HFF-Myc (cell line): ENCODE measurements around the gene SLC66A2.

Experiments used
- DNase-seq: peaks from one replicate; pipeline ENCODE4 v3.0.0-alpha.2; 2011; ENCODE audit warnings: low read depth; ENCODE audit errors: extremely low read depth
- H3K4me3 ChIP-seq: replicated peaks from 2 replicates; pipeline ENCODE4 v1.5.1; 2011; ENCODE audit warnings: low read depth, mild to moderate bottlenecking, control low read depth, low read length
- CTCF ChIP-seq: IDR thresholded peaks from 2 replicates; pipeline ENCODE4 v1.5.1; 2012; ENCODE audit warnings: mild to moderate bottlenecking, low read depth, low read length, control low read depth; ENCODE audit errors: missing control alignments

The SLC66A2 gene

DNA sequence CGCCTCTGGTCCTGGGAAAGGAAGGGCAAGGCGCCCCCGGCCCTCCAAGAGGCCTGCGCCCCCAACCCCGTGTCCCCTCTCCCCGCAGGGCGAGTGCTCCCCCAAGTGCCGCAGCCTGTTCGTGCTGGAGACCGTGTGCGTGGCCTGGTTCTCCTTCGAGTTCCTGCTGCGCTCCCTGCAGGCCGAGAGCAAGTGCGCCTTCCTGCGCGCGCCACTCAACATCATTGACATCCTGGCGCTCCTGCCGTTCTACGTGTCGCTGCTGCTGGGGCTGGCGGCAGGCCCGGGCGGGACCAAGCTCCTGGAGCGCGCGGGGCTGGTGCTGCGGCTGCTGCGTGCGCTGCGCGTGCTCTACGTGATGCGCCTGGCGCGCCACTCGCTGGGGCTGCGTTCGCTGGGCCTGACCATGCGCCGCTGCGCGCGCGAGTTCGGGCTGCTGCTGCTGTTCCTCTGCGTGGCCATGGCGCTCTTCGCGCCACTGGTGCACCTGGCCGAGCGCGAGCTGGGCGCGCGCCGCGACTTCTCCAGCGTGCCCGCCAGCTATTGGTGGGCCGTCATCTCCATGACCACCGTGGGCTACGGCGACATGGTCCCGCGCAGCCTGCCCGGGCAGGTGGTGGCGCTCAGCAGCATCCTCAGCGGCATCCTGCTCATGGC lies 52.4 kb downstream of the SLC66A2 start:
- no peak for TF ChIP-seq CTCF
- DNase-seq, result no peak
- H3K4me3 ChIP-seq, result no peak overlapping the region

DNA sequence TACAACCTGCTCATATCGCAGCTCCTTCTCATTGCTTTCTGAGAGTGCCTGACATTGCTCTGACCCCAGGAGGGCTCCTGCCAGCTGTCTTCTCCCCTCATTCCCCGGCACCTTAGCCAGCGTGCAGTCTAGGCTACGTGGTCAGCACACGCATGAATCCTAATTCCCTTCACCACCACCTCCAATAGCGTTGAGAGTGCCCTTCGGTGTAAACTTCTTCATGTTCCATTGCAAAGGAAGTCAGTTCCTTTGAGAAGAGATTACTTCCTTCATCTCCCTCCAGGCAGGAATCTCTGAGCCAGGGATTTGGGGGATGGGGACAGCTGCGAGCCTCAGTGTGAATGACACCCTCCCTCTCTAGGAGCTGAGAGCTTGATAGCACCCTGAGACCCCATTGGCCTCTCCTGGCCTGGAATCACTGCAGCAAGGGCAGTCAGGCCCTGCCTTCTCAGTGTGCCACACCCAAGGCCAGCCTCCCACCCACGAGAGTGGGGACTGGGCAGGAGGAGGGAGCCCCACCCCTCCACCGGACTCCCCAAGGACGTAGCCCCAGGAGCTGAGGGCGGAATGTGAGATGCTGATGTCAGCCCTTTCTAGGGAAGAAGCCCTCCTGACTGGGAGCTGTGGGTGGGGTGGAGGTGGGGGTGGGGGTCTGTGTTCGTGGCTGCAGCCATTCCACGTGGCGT lies 53.4 kb downstream of the SLC66A2 start:
- TF ChIP-seq CTCF, result no peak
- no peak for DNase-seq
- no peak overlapping the region for H3K4me3 ChIP-seq

DNA sequence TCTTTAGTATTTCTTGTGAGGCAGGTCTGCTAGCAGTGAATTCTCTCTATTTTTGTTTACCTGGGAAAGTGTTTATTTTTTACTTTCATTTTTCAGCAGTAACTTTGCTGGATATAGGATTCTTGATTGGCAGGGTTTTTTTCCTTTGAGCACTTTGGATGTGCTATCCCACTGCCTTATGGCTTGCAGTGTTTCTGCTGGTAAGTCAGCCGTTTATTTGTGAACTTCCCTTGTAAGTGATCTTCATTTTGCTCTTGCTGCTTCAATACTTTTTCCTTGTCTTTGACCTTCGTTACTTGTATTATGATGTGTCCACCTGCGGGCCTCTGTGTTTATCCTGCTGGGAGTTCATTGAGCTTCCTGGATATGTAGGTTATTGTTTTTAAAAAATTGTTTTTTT lies 54.7 kb downstream of the SLC66A2 start:
- no peak for DNase-seq

DNA sequence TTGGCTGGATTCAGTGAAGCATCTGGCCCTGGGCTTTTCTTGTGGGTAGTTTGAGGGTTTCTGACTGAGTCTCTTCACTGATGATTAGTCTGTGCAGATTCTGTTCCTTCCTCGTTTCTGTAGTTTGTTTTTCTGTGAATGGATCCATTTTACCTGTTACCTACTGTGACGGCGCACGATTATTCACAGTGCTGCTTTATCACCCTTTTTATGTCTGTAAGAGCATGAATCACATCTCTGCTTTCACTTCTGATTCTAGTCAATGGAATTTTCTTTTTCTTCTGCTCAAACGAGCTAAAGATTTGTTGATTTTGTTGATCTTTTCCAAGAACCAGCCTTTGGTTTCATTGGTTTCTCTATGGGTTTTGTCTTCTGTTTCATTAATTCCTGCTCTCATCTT lies 60.8 kb downstream of the SLC66A2 start:
- no peak for TF ChIP-seq CTCF
- no peak overlapping the region for H3K4me3 ChIP-seq
- DNase-seq, result no peak

More for the DNA sequence above, 54.7 kb downstream of the SLC66A2 start:
- TF ChIP-seq CTCF, result no peak
- H3K4me3 ChIP-seq, result no peak overlapping the region

GRCh38 chr18:79889569-79889968 lies 61.9 kb downstream of the SLC66A2 start:
- TF ChIP-seq CTCF, result no peak
- DNase-seq, result no peak
- H3K4me3 ChIP-seq, result no peak overlapping the region

- TF ChIP-seq CTCF, result no peak
- H3K4me3 ChIP-seq, result no peak overlapping the region
- no peak for DNase-seq
These were observed 63.4 kb downstream of the SLC66A2 start for GRCh38 chr18:79888016-79888415.
